ENCODE results near the gene SURF2. TPM values are rescaled to one million over a fixed set of nuclear protein-coding genes. Genes with fewer than 3 reads are reported as not detected.

The SURF2 gene
- total and polyA plus RNA-seq, 2 experiments from 2014 or later = 38.2 to 38.3 TPM

GRCh38 chr9:133367221-133367620 lies 10.9 kb downstream of the SURF2 start:
- H3K4me3 ChIP-seq = no peak overlapping the region
- H3K27ac ChIP-seq = no peak overlapping the region
- TF ChIP-seq CTCF (IDR thresholded peaks at IDR 0.05; ENCODE audit: low read depth, low read length) = no peak
- no peaks in the 10 kb centered on the region for H3K27me3 ChIP-seq
- H3K4me1 ChIP-seq (ENCODE audit: low read depth) = no peaks in the 10 kb centered on the region
- DNase-seq (ENCODE audit: low read depth in 1 of 2, low spot score in 1 of 2) = no peak
- H3K9me3 ChIP-seq (ENCODE audit: low read depth) = no peaks in the 10 kb centered on the region
- peaks cover 24% of the 10 kb centered on the region for H3K36me3 ChIP-seq

GRCh38 chr9:133367778-133368177 lies 11.4 kb downstream of the SURF2 start:
- no peak for TF ChIP-seq CTCF (IDR thresholded peaks at IDR 0.05; ENCODE audit: low read depth, low read length)
- Histone ChIP-seq H3K4me1 (ENCODE audit: low read depth) (no peaks in the 10 kb centered on the region), H3K36me3 (peaks cover 27% of the 10 kb centered on the region), H3K9me3 (ENCODE audit: low read depth) (no peaks in the 10 kb centered on the region), H3K27me3 (no peaks in the 10 kb centered on the region), H3K27ac (no peak overlapping the region), H3K4me3 (no peak overlapping the region)
- DNase-seq (ENCODE audit: low read depth in 1 of 2, low spot score in 1 of 2) = no peak

GRCh38 chr9:133368249-133368881 lies 12.0 kb downstream of the SURF2 start:
- no peaks in the 10 kb centered on the region for H3K27me3 ChIP-seq
- H3K4me3 ChIP-seq = no peak overlapping the region
- H3K9me3 ChIP-seq (ENCODE audit: low read depth) = no peaks in the 10 kb centered on the region
- TF ChIP-seq CTCF (IDR thresholded peaks at IDR 0.05; ENCODE audit: low read depth, low read length) = no peak
- no peaks in the 10 kb centered on the region for H3K4me1 ChIP-seq (ENCODE audit: low read depth)
- peaks cover 31% of the 10 kb centered on the region for H3K36me3 ChIP-seq
- DNase-seq (ENCODE audit: low read depth in 1 of 2, low spot score in 1 of 2) = no peak
- H3K27ac ChIP-seq = no peak overlapping the region

GRCh38 chr9:133369422-133369821 lies 13.1 kb downstream of the SURF2 start:
- H3K4me1 ChIP-seq (ENCODE audit: low read depth) = no peaks in the 10 kb centered on the region
- H3K4me3 ChIP-seq = no peak overlapping the region
- H3K27me3 ChIP-seq = no peaks in the 10 kb centered on the region
- no peaks in the 10 kb centered on the region for H3K9me3 ChIP-seq (ENCODE audit: low read depth)
- H3K27ac ChIP-seq = no peak overlapping the region
- no peak for TF ChIP-seq CTCF (IDR thresholded peaks at IDR 0.05; ENCODE audit: low read depth, low read length)
- no peak for DNase-seq (ENCODE audit: low read depth in 1 of 2, low spot score in 1 of 2)
- H3K36me3 ChIP-seq = peaks cover 31% of the 10 kb centered on the region

- no peak overlapping the region for H3K27ac ChIP-seq
- no peak for DNase-seq (ENCODE audit: low read depth in 1 of 2, low spot score in 1 of 2)
- H3K27me3 ChIP-seq = no peaks in the 10 kb centered on the region
- no peak for TF ChIP-seq CTCF (IDR thresholded peaks at IDR 0.05; ENCODE audit: low read depth, low read length)
- H3K4me3 ChIP-seq = no peak overlapping the region
- H3K4me1 ChIP-seq (ENCODE audit: low read depth) = no peaks in the 10 kb centered on the region
- peaks cover 28% of the 10 kb centered on the region for H3K36me3 ChIP-seq
- H3K9me3 ChIP-seq (ENCODE audit: low read depth) = no peaks in the 10 kb centered on the region
Observed at GRCh38 chr9:133369933-133370332, 13.6 kb downstream of the SURF2 start.
